Hematopoietic multipotent progenitor cell treated with erythropoietin and hydrocortisone succinate and interleukin-3 and kit ligand, for 4 days (in vitro differentiated cells): ENCODE results near the gene MDH1.

ENCODE experiments used
- DNase-seq: peaks from one replicate; pipeline ENCODE4 v3.0.0-alpha.2; 2015

MDH1 gene

GRCh38 chr2:63639344-63639743 is 50.6 kb downstream of the MDH1 start:
- DNase-seq, result no peak

- no peak for DNase-seq
These were observed 54.2 kb downstream of the MDH1 start for GRCh38 chr2:63642946-63643345.

GRCh38 chr2:63643486-63643885 is 54.7 kb downstream of the MDH1 start:
- no peak for DNase-seq

GRCh38 chr2:63648632-63649031 is 59.9 kb downstream of the MDH1 start:
- DNase-seq, result no peak

- no peak for DNase-seq
These were observed 61.1 kb downstream of the MDH1 start for GRCh38 chr2:63649829-63650228.

- DNase-seq, result no peak
These were observed 62.0 kb downstream of the MDH1 start for GRCh38 chr2:63650756-63651155.

- DNase-seq, result peak; percentile 11
These were observed 62.6 kb downstream of the MDH1 start for GRCh38 chr2:63651356-63651755.

- DNase-seq, result no peak
These were observed 63.3 kb downstream of the MDH1 start for GRCh38 chr2:63651861-63652651.

GRCh38 chr2:63652652-63652985 is 63.9 kb downstream of the MDH1 start:
- no peak for DNase-seq

GRCh38 chr2:63654959-63655358 is 66.2 kb downstream of the MDH1 start:
- no peak for DNase-seq
